Body of pancreas (tissue), 4 donors: ENCODE results near the gene RGS6. TPM values are rescaled to one million over a fixed set of nuclear protein-coding genes. Genes with fewer than 3 reads are reported as not detected.
"Not testable (repeated sequence)": the region's sequence is repeated elsewhere in the genome, so short reads cannot be mapped to it uniquely, and the experiment has no call there.

Experiments used
- ATAC-seq: fragments of 150-250 bp; one replicate; pipeline ENCODE4 v1.9.1; 2016
- DNase-seq, 4 donors: peaks; one replicate each; pipeline ENCODE4 v3.0.0-alpha.2; 2019
- H3K27ac ChIP-seq, 4 donors: fragments of 200-600 bp; sonication (generic); 1 replicate in 3 of 4; 2 replicates in 1 of 4; pipeline versions ENCODE4 v1.5.1 to v1.6.1; 2016 to 2019; ENCODE audit warnings: mild to moderate bottlenecking in 1 of 4, mixed read lengths in 1 of 4, moderate library complexity in 1 of 4
- H3K27me3 ChIP-seq, 2 donors: fragments of 200-600 bp; sonication (generic); one replicate each; pipeline ENCODE4 v1.6.0; 2016; ENCODE audit warnings: mild to moderate bottlenecking in 1 of 2
- H3K36me3 ChIP-seq, 2 donors: fragments of 200-600 bp; sonication (generic); replicated peaks in 1 of 2; 2 replicates each; pipeline ENCODE4 v1.5.1; 2016; ENCODE audit warnings: low read depth in 2 of 2; ENCODE audit not compliant: insufficient read depth in 1 of 2
- H3K4me1 ChIP-seq: fragments of 200-600 bp; sonication (generic); one replicate; pipeline ENCODE4 v1.6.0; 2016
- H3K4me3 ChIP-seq, 2 donors: fragments of 200-600 bp; sonication (generic); 1 replicate in 1 of 2; 2 replicates in 1 of 2; pipeline ENCODE4 v1.5.1; 2016 to 2019
- H3K9me3 ChIP-seq, 3 donors: fragments of 200-600 bp; sonication (generic); 1 replicate in 2 of 3; 2 replicates in 1 of 3; pipeline ENCODE4 v1.5.1; 2016
- POLR2A ChIP-seq, 3 donors: fragments of 450-650 bp; IDR thresholded peaks; one replicate each; pipeline ENCODE4 v1.6.1; 2016; ENCODE audit warnings: antibody characterized with exemption in 3 of 3, mild to moderate bottlenecking in 2 of 3
- WGBS, 2 donors: methylation state at CpG; one replicate each; pipeline ENCODE4 v1.1.5; 2017; 5-methylcytosine and 5-hydroxymethylcytosine counted together
- intact Hi-C: fragments of 100-400 bp; cut with DNase I; formaldehyde crosslinking; loops from one replicate; pipeline ENCODE4 v1.15.1; 2023
- total RNA-seq, 2 donors: library from RNA; depleted of rRNA; stranded (reverse); fragments of >200 nt; gene quantifications; one replicate each; pipeline ENCODE4 v1.1.0, GENCODE V29; 2016
- TF ChIP-seq, protein P1 (sequence below), 7 experiments: fragments of 450-650 bp in 4 of 7; fragments of 200-600 bp in 3 of 7; sonication (generic) in 3 of 7; IDR thresholded peaks; one replicate each; pipeline ENCODE4 v1.5.1; 2016 to 2019; ENCODE audit warnings: antibody characterized with exemption in 7 of 7

Gene RGS6
- total RNA-seq, 2 donors from 2014 or later = 0.26 to 1.3 TPM

DNA sequence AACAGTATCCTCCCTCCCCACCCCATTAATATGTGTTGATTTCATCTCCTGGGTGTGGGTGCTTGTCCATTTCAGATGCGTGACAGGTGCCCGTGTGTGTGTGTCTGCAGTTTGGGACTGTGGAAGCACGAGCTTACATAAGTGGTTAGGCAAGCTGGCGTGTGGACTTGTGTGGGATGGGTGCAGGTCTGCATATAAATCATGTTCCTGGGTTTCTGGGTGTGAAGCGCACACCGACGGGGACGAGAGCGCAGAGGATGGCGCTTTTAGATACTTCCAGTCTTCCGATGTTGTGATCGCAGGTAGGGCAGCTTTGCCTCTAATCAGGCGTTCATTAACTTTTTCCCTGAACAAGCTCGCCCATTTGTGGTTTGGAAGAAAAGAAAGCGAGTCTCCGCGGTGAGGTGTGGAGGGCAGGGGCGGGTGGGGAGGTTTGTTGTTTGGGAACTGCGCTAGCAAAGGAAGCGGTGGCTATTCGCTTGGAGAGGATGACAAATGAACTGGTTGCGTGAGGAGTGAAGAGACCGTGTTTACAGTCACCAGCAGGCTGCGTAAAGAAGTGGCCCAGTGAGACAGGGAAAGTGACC, 865 bp downstream of the RGS6 start:
- H3K4me1 ChIP-seq = peaks cover 17% of the 10 kb centered on the region
- no peaks in the 10 kb centered on the region for H3K27me3 ChIP-seq
- WGBS, 2 donors = 2% methylated on average over 24 of the region's 24 CpGs
- no peak overlapping the region for H3K4me3 ChIP-seq
- H3K27ac ChIP-seq = no peak overlapping the region
- no peaks in the 10 kb centered on the region for H3K36me3 ChIP-seq
- no peaks in the 10 kb centered on the region for H3K9me3 ChIP-seq
- no peak for ATAC-seq
- no peak for DNase-seq
- intact Hi-C loops = no loop called here
- TF ChIP-seq POLR2A (IDR thresholded peaks at IDR 0.05) = no peak
- TF ChIP-seq, protein P1, sequence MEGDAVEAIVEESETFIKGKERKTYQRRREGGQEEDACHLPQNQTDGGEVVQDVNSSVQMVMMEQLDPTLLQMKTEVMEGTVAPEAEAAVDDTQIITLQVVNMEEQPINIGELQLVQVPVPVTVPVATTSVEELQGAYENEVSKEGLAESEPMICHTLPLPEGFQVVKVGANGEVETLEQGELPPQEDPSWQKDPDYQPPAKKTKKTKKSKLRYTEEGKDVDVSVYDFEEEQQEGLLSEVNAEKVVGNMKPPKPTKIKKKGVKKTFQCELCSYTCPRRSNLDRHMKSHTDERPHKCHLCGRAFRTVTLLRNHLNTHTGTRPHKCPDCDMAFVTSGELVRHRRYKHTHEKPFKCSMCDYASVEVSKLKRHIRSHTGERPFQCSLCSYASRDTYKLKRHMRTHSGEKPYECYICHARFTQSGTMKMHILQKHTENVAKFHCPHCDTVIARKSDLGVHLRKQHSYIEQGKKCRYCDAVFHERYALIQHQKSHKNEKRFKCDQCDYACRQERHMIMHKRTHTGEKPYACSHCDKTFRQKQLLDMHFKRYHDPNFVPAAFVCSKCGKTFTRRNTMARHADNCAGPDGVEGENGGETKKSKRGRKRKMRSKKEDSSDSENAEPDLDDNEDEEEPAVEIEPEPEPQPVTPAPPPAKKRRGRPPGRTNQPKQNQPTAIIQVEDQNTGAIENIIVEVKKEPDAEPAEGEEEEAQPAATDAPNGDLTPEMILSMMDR (IDR thresholded peaks at IDR 0.05) = no peak

DNA sequence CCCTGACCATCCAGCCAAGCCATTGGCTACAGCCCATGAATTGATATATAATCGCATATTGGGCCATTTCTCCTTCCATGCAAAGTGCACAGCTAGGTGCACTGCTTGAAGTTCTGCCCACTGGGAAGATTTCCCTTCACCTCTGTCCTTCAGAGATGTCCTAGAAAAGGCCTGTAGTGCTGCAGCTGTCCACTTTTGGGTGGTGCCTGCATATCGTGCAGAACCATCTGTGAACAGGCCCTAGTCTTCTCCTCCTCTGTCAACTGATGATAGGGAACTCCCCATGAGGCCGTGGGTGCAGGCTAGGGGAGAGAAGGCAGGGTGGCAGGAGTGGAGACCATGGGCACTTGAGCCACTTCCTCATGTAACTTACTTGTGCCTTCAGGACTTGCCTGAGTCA, 6.0 kb downstream of the RGS6 start:
- H3K9me3 ChIP-seq = peaks cover 0 to 10% (median 0%) of the 10 kb centered on the region in 3 donors
- H3K27me3 ChIP-seq, H3K4me1 ChIP-seq, intact Hi-C loops, H3K27ac ChIP-seq, DNase-seq, H3K4me3 ChIP-seq, H3K36me3 ChIP-seq, ATAC-seq: not testable (repeated sequence)
- WGBS, 2 donors = 47 to 53% methylated on average over 3 of the region's 3 CpGs

DNA sequence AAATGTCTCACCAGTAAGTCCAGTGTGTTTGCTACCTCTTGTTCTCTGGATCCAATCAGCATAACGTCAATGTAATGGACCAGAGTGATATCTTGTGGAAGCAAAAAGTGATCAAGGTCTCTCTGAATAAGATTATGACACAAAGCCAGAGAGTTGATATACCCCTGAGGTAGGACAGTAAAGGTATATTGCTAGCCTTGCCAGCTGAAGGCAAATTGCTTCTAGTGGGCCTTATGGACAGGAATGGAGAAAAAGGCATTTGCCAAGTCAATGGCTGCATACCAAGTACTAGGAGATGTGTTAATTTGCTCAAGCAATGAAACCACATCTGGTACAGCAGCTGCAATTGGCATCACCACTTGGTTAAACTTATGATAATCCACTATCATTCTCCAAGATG, 7.1 kb downstream of the RGS6 start:
- H3K4me1 ChIP-seq, H3K4me3 ChIP-seq, H3K36me3 ChIP-seq, ATAC-seq, DNase-seq, H3K27me3 ChIP-seq, intact Hi-C loops, H3K27ac ChIP-seq: not testable (repeated sequence)
- H3K9me3 ChIP-seq = peaks cover 0 to 10% (median 0%) of the 10 kb centered on the region in 3 donors
- 40 to 58% methylated on average over 1 of the region's 1 CpG for WGBS, 2 donors

DNA sequence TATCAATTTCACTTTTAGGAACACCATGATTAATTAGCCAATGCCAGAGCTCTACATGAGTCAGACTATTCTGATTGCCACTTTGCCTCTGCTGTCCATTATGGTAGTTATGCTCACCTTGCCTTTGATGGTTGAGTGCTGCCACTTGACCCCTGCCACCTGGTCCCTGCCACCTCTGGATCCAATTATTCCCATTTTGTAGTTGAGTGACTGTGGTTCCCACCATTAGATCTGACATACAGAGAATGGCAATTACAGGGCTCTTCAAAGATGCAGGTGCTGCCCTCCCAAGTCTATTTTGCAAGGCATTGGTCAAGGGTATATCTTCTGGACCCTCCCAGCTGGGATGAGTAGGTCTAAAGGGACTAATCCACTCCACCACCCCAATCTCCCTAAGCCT, 8.3 kb downstream of the RGS6 start:
- DNase-seq, ATAC-seq, H3K4me1 ChIP-seq, H3K27ac ChIP-seq, H3K36me3 ChIP-seq, H3K4me3 ChIP-seq, H3K27me3 ChIP-seq, intact Hi-C loops: not testable (repeated sequence)
- peaks cover 0 to 10% (median 0%) of the 10 kb centered on the region in 3 donors for H3K9me3 ChIP-seq

DNA sequence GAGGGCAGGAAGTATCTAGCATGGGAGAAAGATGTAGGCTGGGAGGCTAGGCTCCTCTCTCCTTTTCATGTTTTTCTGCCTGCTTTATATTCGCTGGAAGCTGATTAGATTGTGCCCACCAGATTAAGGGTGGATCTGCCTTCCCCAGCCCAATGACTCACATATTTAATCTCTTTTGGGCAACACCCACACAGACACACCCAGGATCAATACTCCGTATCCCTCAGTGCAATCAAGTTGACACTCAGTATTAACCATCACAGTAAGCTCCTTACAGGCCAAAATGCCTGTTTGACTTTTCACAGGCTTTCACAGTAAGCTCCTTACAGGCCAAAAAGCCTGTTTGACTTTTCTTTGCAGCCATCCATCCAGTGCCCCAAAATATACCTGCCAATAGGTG, 9.4 kb downstream of the RGS6 start:
- intact Hi-C loops = not testable (repeated sequence)

DNA sequence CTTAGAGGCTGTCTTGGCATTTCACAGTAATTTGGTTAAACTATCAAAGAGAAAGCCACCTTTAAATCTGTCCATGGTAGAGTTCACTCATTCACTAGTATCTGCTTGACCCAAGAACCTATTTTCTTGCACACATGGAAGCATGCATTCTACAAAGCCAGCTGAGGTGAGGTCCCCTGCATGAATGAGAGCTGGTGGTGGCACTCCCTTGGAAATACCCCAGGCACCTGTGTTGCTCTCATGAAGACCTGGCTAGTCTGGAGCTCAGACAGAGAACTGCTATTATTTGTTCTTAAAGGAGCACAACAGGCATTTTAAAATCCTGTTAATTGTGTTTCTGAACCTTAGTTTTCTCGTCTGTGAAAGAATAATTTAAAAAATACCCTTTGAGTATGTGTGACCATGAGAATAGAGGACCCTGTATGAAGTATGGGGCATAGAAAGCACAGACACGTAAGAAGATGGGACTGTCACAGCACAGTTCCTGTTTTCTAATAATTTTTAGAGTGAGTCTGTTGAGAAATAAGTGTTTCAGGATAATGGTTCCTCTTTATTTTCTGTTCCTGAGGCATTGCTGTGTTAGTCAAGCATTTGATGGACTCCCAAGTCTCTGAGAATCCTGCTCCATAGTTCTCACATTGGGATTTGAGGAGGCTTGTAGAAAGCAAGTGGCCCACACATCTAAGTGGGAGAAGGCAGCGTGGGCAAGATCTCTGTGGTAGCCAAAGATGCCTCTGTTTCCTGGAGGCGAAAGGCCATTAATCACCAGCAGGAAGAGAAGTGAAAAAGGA, 10.9 kb downstream of the RGS6 start:
- Histone ChIP-seq H3K27ac (no peak overlapping the region), H3K9me3 (peaks cover 0 to 10% (median 0%) of the 10 kb centered on the region in 3 donors), H3K4me1 (no peaks in the 10 kb centered on the region), H3K27me3 (no peaks in the 10 kb centered on the region), H3K36me3 (no peaks in the 10 kb centered on the region), H3K4me3 (no peak overlapping the region)
- intact Hi-C loops = no loop called here
- DNase-seq = no peak
- ATAC-seq = no peak
- TF ChIP-seq, protein P1 (IDR thresholded peaks at IDR 0.05) = no peak
- TF ChIP-seq POLR2A (IDR thresholded peaks at IDR 0.05) = no peak
- WGBS, 2 donors = 33 to 42% methylated on average over 4 of the region's 4 CpGs

More for the DNA sequence above, 9.4 kb downstream of the RGS6 start:
- not testable (repeated sequence) for H3K4me3 ChIP-seq, ATAC-seq, H3K27ac ChIP-seq, H3K36me3 ChIP-seq, H3K4me1 ChIP-seq, DNase-seq, H3K27me3 ChIP-seq
- peaks cover 0 to 10% (median 0%) of the 10 kb centered on the region in 3 donors for H3K9me3 ChIP-seq
- WGBS, 2 donors = 70 to 97% methylated on average over 2 of the region's 2 CpGs
